ENCODE results near the gene C7orf57.
"Not testable (repeated sequence)": the region's sequence is repeated elsewhere in the genome, so short reads cannot be mapped to it uniquely, and the experiment has no call there.

Gene C7orf57

DNA sequence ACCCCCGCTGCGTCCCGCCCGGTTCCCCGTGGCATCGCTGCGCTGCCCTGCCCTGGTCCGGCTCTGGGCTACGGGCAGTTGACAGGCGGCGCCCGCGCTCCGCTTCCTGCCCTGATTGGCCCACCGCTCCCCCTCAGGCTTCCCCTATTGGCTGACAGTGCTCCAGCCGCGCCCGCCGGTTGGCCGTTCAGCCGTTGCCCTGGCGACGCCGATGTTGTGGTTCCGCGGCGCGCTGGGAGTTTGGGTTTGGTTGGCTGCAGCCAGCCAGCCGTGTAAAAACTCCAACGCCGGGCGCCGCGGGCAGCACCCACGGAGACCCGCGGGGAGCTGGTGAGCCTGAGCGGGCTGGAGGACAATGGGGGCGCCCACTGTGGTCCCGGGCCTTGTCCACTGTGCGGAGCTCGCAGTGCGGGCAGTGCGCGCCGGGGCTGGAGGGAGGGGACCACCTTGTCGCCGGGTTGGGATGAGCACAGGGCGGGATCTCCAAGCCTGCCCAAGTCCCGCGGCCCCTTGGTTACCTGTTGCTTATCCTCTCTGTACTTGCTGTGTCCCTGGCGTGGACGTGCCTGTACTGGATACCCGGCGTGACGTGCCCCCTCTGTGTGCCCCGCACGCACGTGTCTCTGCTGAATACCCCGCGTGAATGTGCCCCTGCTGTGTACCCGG is at the start of gene C7orf57:
Gene C7orf57 (plus strand): TSS at position 243 of the 666 bp plus-strand sequence. CDS start 766 bp downstream, outside the sequence.
- FAIRE-seq (peak; percentile 26), DNase-seq (ENCODE audit: insufficient read length, low spot score) (peak; percentile 81)

DNA sequence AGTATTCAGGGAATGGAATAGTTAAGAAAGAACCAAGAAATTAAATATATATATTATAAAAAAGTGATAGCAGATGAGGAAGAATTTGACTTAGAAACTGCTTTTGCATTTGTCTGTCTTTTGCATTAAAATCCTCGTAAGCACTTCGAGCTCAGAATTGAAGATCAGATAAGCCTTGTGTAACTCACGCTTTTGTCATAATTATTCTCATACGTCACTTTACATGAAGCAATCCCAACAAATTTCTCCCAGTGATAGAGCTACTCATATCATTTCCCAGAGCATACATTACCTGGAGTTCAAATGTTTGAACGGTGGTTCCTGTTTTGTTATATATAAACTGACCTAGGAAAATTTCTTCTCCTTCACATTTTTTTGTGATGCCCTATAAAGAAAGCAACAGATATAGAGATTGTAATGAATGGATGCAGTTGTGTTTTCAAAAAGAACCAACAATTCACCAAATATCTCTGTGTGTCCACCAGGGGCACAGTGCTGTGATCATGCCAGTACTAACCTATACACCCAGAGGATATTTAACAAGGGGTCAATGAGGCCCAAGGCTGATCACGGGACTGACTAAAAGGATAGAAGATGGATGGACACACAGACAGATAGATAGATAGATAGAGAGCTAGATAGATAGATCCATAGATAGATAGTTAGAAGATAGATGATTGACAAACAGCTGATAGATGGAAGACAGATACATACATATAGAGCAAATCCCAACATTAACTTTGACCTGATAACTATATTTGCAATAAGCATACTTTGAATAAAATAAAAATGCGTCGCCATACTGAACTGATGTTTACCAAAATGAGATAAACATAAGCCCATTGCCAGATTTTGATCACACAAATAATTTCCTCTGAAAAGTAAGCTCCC is 46.6 kb upstream of the C7orf57 start:
- FAIRE-seq, result peak; percentile 28

DNA sequence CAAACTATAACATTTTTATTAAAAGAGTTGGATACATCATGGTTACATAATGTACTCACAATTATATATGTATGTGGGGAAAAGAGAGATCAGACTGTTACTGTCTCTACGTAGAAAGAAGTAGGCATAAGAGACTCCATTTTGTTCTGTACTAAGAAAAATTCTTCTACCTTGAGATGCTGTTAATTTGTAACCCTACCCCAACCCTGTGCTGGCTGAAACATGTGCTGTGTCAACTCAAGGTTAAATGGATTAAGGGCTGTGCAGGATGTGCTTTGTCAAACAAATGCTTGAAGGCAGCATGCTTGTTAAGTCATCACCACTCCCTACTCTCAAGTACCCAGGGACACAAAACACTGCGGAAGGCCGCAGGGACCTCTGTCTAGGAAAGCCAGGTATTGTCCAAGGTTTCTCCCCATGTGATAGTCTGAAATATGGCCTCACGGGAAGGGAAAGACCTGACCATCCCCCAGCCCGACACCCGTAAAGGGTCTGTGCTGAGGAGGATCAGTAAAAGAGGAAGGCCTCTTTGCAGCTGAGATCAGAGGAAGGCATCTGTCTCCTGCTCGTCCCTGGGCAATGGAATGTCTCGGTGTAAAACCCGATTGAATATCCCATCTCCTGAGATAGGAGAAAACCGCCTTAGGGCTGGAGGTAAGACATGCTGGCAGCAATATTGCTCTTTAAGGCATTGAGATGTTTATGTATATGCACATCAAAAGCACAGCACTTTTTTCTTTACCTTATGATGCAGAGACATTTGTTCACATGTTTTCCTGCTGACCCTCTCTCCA is 45.5 kb upstream of the C7orf57 start:
- DNase-seq (ENCODE audit: insufficient read length, low spot score); FAIRE-seq: not testable (repeated sequence)

More for the DNA sequence above, 46.6 kb upstream of the C7orf57 start:
- no peak for DNase-seq (ENCODE audit: insufficient read length, low spot score)

DNA sequence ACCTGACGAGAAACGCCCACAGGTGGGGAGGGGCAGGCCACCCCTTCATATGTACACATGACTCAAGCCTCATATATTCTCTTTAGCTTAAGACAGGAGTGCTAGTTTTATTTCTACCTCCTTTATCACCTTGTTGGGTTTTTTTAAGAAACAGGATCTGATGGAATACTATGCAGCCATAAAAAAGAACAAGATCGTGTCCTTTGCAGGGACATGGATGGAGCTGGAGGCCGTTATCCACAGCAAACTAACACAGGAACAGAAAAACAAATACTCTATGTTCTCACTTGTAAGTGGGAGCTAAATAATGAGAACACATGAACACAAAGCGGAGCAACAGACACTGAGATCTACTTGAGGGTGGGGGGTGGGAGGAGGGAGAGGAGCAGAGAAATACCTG is 44.8 kb upstream of the C7orf57 start:
- DNase-seq (ENCODE audit: insufficient read length, low spot score), result no peak
- FAIRE-seq, result no peak

DNA sequence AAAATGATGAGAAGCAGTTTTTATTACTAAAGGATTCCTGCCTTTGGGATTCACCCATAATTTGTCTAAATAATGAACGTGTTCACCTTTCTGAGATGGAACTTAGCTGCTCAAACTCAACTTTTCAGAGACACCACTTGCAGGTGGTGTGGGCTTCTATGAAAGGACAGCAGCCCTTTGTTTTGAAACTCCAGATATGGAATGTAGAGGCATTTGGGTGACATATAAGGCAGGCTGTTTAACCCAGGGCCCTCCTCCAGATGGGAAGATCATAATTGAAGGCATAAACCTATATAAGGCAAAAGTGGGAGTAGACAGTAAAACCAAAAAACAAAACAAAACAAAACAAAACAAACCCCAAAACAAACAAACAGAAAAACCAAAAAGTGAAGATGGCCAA is 44.1 kb upstream of the C7orf57 start:
- DNase-seq (ENCODE audit: insufficient read length, low spot score) (no peak), FAIRE-seq (no peak)

DNA sequence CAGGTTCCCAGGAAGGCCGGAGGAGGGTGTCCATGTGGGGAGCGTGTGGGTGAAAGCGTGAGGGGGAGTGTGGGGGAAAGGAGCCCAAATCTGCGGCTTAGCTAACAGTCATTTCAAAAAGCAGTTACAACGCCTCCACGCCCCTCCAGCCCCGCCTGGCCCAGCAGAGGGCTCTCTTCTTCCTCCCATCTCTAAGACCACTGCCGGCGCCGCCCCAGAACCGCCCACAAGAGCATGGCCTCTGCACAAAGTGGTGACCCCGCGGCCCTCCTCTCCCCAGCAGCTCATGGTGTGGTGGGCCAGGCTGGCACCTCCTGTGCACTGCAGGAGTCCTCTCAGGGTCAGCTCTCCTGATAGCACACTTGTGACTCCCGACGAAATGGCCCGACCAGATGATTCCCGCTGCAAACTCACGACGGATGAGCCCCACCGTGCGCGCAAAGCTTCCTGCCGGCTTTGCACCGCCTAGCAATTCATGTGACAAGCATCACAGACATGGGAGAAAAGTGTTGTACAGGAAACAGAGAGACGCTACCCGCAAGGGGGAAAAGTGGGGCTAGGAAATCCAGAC is 43.5 kb upstream of the C7orf57 start:
- peak; percentile 68 for DNase-seq (ENCODE audit: insufficient read length, low spot score)
- FAIRE-seq, result peak; percentile 93

DNA sequence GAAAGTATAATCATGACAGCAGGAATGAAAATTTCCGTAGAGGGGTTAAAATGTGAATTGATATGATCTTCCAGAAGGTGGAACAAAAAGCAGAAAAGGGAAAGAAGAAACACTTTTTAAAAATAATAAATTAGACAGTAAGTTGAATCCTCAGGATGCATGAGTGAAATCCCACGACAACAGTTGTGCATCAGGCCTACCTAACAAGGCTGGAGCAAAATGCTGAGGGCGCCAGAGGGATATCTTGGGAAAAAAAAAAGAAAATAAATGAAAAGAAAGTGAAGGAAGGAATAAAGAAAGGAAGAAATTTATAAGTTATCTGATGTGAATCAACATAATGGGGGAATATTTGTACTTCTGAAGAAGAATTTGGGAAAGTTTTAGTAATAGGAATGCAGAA is 42.9 kb upstream of the C7orf57 start:
- DNase-seq (ENCODE audit: insufficient read length, low spot score) (no peak), FAIRE-seq (no peak)

DNA sequence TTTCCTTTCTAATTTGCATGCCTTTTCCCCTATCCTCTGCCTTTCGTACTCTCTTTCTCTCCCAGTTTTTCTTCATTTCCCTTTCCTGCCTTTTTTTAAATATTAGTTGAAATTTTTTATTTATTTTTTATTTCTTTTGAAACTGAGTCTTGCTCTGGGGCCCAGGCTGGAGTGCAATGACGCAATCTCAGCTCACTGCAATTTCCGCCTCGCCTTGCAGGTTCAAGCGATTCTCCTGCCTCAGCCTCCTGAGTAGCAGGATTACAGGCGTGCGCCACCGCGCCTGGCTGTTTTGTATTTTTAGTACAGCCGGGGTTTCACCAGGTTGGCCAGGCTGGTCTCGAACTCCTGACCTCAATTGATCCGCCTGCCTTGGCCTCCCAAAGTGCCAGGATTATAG is 35.9 kb upstream of the C7orf57 start:
- FAIRE-seq (no peak), DNase-seq (ENCODE audit: insufficient read length, low spot score) (no peak)

DNA sequence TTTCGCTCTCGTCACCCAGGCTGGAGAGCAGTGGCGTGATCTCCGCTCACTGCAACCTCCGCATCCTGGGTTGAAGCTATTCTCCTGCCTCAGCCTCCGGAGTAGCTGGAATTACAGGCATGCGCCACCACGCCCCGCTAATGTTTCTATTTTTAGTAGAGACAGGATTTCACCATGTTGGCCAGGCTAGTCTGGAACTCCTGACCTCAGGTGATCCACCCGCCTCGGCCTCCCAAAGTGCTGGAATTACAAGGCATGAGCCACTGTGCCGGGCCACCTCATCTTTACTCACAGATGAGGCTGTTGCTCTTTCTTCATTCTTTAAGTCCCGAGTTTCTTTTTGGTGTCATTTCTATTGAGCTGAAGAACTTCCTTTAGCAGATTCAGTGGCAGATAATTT is 35.2 kb upstream of the C7orf57 start:
- not testable (repeated sequence) for DNase-seq (ENCODE audit: insufficient read length, low spot score); FAIRE-seq

DNA sequence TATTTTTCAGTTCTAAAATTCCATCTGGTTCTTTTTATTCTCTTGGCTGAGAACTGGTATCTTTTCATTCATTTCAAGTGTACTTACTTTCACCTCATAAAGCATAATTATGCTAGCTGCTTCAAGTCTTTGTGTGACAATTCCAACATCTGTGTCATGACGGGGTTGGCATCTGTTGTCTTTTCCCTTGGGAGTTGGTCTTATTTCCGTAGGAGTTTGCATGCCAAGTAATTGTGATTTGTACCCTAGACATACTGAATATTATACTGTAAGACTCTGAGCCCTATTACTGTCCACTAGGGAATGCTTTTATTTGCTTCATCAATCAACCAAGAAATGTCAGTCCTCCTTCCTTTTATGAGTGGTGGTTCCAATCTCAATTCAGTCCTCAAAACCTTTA is 31.3 kb upstream of the C7orf57 start:
- no peak for FAIRE-seq
- no peak for DNase-seq (ENCODE audit: insufficient read length, low spot score)

DNA sequence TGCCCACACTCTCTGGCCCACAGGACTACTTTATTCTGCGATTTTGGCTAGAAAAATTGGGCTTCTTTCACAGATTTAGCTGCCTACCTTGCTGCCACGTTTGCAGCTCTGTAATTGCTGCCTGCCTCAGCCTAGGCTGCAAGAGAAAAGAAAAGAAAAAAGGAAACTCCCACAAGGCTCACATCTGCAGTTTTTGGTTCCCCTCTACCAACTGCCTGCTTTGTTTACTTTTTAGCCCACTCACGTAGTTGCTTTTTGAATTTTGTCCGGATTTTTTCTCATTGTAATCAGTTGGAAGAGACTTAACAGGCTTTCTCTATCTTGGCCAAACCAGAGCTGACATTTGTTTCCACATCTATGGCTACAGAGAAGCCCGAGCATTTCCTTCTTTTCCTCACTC is 30.7 kb upstream of the C7orf57 start:
- FAIRE-seq, result peak; percentile 52
- no peak for DNase-seq (ENCODE audit: insufficient read length, low spot score)

DNA sequence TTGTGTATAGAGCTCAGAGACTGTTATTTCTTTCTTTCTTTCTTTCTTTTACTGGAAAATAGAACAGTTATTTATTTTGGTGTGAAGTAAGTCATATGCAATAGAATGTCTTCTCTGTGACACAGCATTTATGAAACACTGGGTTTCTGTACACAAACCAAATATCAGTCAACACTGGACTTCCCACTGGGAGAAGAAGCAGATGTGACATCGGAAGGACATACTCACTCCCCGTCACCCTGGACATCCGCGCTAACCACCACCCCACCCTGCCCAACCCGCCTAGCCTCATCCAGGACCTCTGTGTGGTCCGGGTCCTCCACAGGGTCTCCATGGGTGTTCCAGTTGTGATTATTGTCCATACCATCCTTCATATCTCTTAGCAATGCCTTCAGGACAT is 28.5 kb upstream of the C7orf57 start:
- DNase-seq (ENCODE audit: insufficient read length, low spot score) (no peak), FAIRE-seq (no peak)

DNA sequence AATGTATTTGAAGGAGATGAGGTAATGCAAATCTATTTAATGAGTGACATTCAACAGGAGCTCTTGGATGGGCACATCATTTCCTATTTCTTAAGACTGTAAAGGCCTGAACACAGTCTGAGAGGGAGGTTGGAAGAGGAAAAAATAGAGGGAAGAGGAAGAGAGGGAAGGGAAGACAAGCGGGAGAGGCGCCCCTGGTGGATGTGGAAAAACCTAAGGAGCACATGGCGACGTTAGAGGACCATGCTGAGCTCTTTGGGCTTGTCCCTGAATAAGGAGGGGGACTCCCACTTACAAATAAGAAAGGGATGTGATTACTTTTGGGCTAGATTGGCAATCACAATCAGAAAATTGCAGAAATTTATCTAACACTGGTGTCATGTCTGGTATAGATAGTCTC is 26.1 kb upstream of the C7orf57 start:
- FAIRE-seq, result no peak
- no peak for DNase-seq (ENCODE audit: insufficient read length, low spot score)

DNA sequence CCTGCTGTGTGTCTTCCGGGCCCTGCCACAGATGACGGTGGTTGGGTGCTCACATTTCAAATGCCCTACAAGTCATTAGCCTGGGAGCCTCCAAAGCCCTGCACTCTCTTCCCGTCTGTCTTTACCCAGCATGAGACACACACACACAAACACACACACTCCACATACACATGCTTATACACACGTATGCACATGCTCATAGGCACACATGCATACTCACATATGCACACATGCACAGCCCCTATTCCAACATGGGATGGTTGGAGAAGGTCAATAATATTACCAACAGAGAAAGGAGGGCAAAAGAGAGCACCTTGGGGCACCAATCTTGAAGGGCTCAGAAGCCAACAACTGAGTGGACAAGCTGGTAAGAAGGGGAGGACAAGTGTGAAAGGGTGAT is 25.4 kb upstream of the C7orf57 start:
- FAIRE-seq, result no peak

DNA sequence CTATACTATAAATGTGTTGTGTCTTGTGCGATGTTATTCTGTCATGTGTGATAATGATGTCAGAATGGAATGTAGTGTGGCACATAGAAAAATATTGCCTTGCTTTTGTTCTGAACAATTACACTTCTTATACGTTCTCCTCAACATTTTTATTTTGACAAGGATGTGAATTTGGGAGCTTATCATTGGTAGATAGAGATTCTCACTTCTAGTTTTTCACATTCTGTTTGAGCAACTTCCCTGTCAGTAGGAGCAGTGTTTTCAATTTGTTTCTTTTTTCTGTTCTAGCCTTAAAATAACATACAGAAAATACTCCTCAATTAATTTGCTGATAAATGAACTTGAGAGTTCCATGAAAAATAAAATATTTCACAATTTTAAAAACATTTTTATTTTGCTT is 24.0 kb upstream of the C7orf57 start:
- FAIRE-seq (no peak), DNase-seq (ENCODE audit: insufficient read length, low spot score) (no peak)

More for the DNA sequence above, 25.4 kb upstream of the C7orf57 start:
- no peak for DNase-seq (ENCODE audit: insufficient read length, low spot score)

DNA sequence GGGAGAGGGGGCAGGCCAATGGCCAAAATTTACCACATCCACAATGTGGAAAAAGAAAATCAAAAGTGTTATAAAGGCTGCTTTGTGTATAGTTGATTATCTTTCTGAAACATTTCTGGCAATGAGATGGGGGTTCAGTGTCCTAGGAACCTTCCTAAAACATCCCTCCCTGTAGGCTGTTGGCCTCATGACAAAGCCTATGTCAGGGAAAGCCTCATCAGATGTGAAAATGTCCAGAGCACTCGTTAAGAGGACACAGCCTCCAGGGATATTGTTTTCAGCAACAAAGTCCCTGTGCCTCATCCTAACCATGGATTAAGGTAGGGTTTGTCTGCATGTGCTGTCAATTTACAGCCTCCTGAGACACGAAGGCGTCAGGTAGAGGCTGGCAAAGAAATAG is 23.4 kb upstream of the C7orf57 start:
- FAIRE-seq, result peak; percentile 63
- DNase-seq (ENCODE audit: insufficient read length, low spot score), result no peak

DNA sequence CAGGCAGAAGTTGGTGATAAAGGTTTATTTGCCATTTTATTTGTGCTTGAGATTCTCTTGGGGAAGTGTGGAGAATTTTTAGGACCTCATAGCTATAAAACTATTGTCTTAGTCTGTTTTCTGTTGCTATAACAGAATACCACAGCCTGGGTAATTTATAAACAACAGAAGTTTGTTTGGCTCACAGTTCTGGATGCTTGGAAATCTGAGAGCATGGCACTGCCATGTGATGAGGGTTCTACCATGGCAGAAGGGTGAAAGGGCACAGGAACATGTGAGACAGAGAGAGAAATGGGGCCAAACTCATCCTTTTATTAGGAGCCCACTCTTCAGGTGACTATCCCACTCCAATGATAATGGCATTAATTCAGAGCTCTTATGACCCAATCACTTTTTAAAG is 18.7 kb upstream of the C7orf57 start:
- no peak for DNase-seq (ENCODE audit: insufficient read length, low spot score)
- no peak for FAIRE-seq

DNA sequence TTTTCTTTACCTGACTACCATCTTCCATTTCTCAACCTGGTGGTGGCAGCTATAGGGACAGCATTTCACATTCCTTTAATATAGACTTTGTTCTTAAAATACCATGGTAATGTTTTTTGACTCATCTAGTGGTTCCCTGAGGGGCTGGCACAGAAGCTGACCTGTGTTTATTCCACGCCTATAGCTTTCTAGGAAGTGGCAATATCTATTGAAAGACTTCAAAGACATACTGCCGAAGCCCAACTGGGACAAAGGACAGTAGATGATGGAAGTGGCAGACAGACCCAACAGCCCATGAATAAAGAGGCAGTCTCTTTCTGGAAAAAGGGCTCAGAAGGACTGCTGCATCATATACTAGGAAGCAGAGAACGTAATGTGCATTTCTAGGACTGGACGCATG is 17.7 kb upstream of the C7orf57 start:
- FAIRE-seq, result no peak
- DNase-seq (ENCODE audit: insufficient read length, low spot score), result no peak

DNA sequence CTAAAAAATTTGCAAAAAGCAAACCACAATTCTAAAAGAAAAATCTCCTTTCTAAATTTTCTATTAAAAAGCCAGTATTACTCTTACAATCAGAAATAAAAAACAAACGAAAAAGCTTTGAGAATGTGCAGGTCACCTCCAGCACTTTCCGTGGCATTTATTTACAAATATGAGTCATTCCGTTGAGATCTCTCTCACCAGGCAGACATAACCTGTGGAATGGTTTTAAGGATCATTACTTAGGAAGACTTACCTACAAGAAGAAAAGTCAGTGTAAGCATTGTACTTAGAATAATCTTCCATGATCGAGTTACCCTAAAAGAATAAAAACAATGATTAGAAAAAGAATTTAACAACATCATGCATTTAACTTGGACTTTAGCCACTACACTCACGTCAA is 9.7 kb upstream of the C7orf57 start:
- FAIRE-seq (no peak), DNase-seq (ENCODE audit: insufficient read length, low spot score) (no peak)

DNA sequence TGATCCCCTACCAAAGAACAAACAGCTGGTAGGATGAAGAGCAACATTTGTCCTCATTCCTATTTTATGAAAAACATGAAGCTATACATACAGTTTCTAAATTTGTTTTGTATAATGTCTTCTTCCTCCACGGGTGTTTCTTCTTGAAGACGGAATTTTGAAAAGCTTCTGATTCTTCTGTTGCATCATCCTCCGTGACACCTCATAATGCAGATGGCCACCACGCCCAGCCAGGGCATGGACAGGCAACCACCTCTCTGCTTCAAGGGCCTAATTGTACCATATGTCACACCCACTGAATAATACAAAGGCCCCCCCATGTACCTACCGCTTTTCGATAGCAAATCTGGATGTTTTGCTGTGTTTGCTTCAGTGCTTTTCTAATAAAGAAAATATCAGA is 6.4 kb upstream of the C7orf57 start, which contains the start of gene SUN3:
Gene SUN3 (minus strand): TSS at position 170 of the 400 bp plus-strand sequence. CDS start 169 bp downstream, at position 1.
- DNase-seq (ENCODE audit: insufficient read length, low spot score) (no peak), FAIRE-seq (no peak)

DNA sequence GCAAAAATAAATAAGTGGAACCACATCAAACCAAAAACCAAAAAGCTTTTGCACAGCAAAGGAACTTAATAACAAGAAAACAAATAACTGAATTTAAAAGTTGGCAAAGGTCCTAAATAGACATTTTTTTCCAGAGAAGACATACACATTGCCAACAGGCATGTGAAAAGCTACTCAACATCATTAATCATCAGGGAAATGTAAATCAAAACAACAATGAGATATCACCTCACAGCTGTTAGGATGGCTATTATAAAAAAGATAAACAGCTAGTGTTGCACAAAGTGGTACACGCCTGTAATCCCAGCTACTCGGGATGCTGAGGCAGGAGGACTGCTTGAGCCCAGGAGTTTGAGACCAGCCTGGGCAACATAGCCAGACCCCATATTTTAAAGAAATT is 4.2 kb upstream of the C7orf57 start:
- no peak for FAIRE-seq
- DNase-seq (ENCODE audit: insufficient read length, low spot score), result no peak
